ENCODE results near the gene HSBP1. TPM values are rescaled to one million over a fixed set of nuclear protein-coding genes. Genes with fewer than 3 reads are reported as not detected.

The HSBP1 gene
- total and polyA plus RNA-seq, 2 of the 4 experiments (the other 2 are of a cell fraction), result 8.8 to 65.2 TPM

- Histone ChIP-seq H2BK5ac (ENCODE audit: low read depth, low read length, poor library complexity, severe bottlenecking) (no peak overlapping the region), H3K4me3 (ENCODE audit: insufficient read depth, low read depth, low read length) (no peak overlapping the region), H2AFZ (replicated peaks; ENCODE audit: low read length, poor library complexity) (no peak overlapping the region), H3K36me3 (ENCODE audit: control insufficient read depth, insufficient read depth, low read length) (no peaks in the 10 kb centered on the region; the same call in 1 of the 2 replicates), H3K27me3 (ENCODE audit: control insufficient read depth, insufficient read depth, low read length) (no peaks in the 10 kb centered on the region), H3K9me3 (ENCODE audit: control insufficient read depth, insufficient read depth, low read length) (no peaks in the 10 kb centered on the region), H3K4me1 (ENCODE audit: control insufficient read depth, insufficient read depth, low read length) (no peaks in the 10 kb centered on the region), H3K4me2 (ENCODE audit: low read depth, low read length) (no peak overlapping the region), H3K79me1 (ENCODE audit: low read depth in 1 of 2, low read length in 2 of 2) (no peaks in the 10 kb centered on the region), H2AK5ac (ENCODE audit: low read depth, low read length) (no peak overlapping the region), H3K14ac (replicated peaks; ENCODE audit: low read depth, low read length) (no peak overlapping the region), H3K9me1 (ENCODE audit: insufficient read depth, low read length) (no peaks in the 10 kb centered on the region), H3K9ac (ENCODE audit: low read depth, low read length) (no peak overlapping the region), H3K56ac (ENCODE audit: extremely low read depth, insufficient read depth, low read length) (no peak overlapping the region), H2BK120ac (ENCODE audit: low read depth, low read length) (no peak overlapping the region), H3K4ac (ENCODE audit: low read depth, low read length) (no peak overlapping the region), H2AK9ac (replicated peaks; ENCODE audit: low read depth, low read length, poor library complexity) (no peak overlapping the region), H4K20me1 (ENCODE audit: insufficient read depth, low read length) (no peaks in the 10 kb centered on the region), H3K23ac (ENCODE audit: low read depth, low read length) (no peak overlapping the region), H3K18ac (ENCODE audit: low read depth, low read length) (no peak overlapping the region), H4K5ac (ENCODE audit: low read depth, low read length) (no peak overlapping the region), H2BK15ac (ENCODE audit: low read depth, low read length) (no peak overlapping the region), H4K91ac (ENCODE audit: insufficient read depth, low read depth, low read length) (no peak overlapping the region), H4K8ac (ENCODE audit: low read depth in 2 of 2, low read length in 2 of 2) (no peak overlapping the region), H2BK20ac (ENCODE audit: low read depth, low read length) (no peak overlapping the region), H3K27ac (ENCODE audit: insufficient read depth, low read length) (no peak overlapping the region)
- no peak for ATAC-seq (ENCODE audit: low read depth)
- intact Hi-C loops (cut with micrococcal nuclease), result no loop called here
- ChIA-PET POLR2A (ENCODE audit: unreplicated experiment) (no interaction called here), CTCF (no interaction called here)
- no peak for TF ChIP-seq CTCF (conservative IDR thresholded peaks at IDR 0.05; ENCODE audit: low read depth, low read length)
- no peak for TF ChIP-seq RFX5 (IDR thresholded peaks at IDR 0.05; ENCODE audit: low read depth, low read length)
- no peak for TF ChIP-seq BHLHE40 (IDR thresholded peaks at IDR 0.05; ENCODE audit: low read depth, low read length)
- no peak for TF ChIP-seq RAD21 (IDR thresholded peaks at IDR 0.05; ENCODE audit: low read length)
- no peak for TF ChIP-seq USF2 (IDR thresholded peaks at IDR 0.05; ENCODE audit: low read depth, low read length)
- peak; percentile 82 for TF ChIP-seq MAFK (IDR thresholded peaks at IDR 0.05; ENCODE audit: low read depth, low read length)
- no peak for TF ChIP-seq CHD1 (IDR thresholded peaks at IDR 0.05; ENCODE audit: low read depth, low read length)
- TF ChIP-seq POLR2A (IDR thresholded peaks at IDR 0.05; ENCODE audit: low read depth, low read length), result no peak
- TF ChIP-seq NFE2L2 (IDR thresholded peaks at IDR 0.05; ENCODE audit: low read depth, low read length), result peak; percentile 64; the same call in 1 of the 2 replicates
- no peak for TF ChIP-seq RCOR1 (IDR thresholded peaks at IDR 0.05; ENCODE audit: insufficient replicate concordance, low read length)
- no peak for TF ChIP-seq CEBPB (IDR thresholded peaks at IDR 0.05; ENCODE audit: low read depth, low read length)
- TF ChIP-seq MXI1 (IDR thresholded peaks at IDR 0.05; ENCODE audit: borderline replicate concordance, low read depth, low read length), result no peak
- no peak for TF ChIP-seq ELK1 (IDR thresholded peaks at IDR 0.05; ENCODE audit: borderline replicate concordance, low read depth, low read length)
- TF ChIP-seq SMC3 (IDR thresholded peaks at IDR 0.05; ENCODE audit: low read depth, low read length), result no peak
- no peak for TF ChIP-seq FOS (IDR thresholded peaks at IDR 0.05; ENCODE audit: low read depth, low read length)
- no peak for TF ChIP-seq MAZ (IDR thresholded peaks at IDR 0.05; ENCODE audit: borderline replicate concordance, low read depth, low read length)
- dilution Hi-C loops (cut with HindIII; ENCODE audit: low sequenced_read_pairs, unreplicated experiment), result no loop called here
- no TSS peak for BruUV-seq (replicated peaks)
- no CpG with 5 or more reads among the region's 2 CpGs for WGBS, 2 experiments (ENCODE audit: extremely low coverage in 2 of 2, insufficient read length in 1 of 2)
- in situ Hi-C loops (cut with MboI; ENCODE audit: low sequenced_read_pairs), result no loop called here
- peak; percentile 7 for DNase-seq
Observed at GRCh38 chr16:83785455-83785854, 22.3 kb upstream of the HSBP1 start.
